ENCODE results near the gene EPC1.
"Not testable (repeated sequence)": the region's sequence is repeated elsewhere in the genome, so short reads cannot be mapped to it uniquely, and the experiment has no call there.

The EPC1 gene

GRCh38 chr10:32222376-32222775, 124.6 kb downstream of the EPC1 start:
- intact Hi-C loops (cut with DNase I); DNase-seq: not testable (repeated sequence)

- intact Hi-C loops (cut with DNase I); DNase-seq: not testable (repeated sequence)
Measured at GRCh38 chr10:32219156-32219555, 127.8 kb downstream of the EPC1 start.

DNA sequence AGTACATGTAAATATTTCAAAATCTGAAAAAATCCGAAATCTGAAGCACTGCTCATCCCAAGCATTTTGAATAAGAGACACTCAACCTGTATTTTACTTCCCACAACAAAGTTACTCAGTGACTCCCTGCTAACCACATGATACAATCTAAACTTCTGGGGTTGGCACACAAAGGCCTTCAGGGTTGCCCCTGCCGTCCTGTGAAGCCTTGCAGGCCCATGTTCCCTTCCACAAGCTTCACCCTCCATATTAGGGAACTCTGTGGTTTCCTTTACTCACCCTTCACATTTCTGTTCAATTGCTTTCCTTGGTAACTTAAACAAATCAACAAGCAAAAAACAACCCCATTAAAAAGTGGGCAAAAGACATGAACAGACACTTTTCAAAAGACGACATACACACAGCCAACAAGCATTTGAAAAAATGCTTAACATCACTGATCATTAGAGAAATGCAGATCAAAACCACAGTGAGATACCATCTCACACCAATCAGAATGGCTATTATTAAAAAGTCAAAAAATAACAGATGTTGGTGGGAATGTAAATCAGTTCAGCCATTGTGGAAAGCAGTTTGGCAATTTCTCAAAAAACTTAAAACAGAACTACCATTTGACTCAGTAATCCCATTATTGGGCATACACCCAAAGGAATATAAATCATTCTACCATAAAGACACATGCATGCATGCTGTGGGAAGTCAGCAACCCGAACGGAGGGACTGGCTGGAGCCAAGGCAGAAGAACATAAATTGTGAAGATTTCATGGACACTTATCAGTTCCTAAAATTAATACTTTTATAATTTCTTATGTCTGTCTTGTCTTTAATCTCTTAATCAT, 128.5 kb downstream of the EPC1 start:
- intact Hi-C loops (cut with DNase I); DNase-seq: not testable (repeated sequence)

Data from head of caudate nucleus (tissue), 42 donors.